RWPE2 (cell line): Measurements from ENCODE around the gene FAM53B.

Source experiments
- ATAC-seq: fragments of 200-7000 bp; cut with Tn5 transposase; 3 replicates; pipeline ENCODE4 v1.9.1; 2021; ENCODE audit warnings: low read depth
- DNase-seq: peaks from one replicate; pipeline ENCODE4 v3.0.0-alpha.2; 2020; ENCODE audit warnings: low spot score
- H3K27ac ChIP-seq: fragments of 450-650 bp; 2 replicates; pipeline ENCODE4 v1.5.1; 2017; ENCODE audit warnings: mild to moderate bottlenecking; ENCODE audit not compliant: poor library complexity, severe bottlenecking
- H3K27me3 ChIP-seq: fragments of 250-450 bp; sonication (Bioruptor Pico); 2 replicates; pipeline ENCODE4 v1.5.1; 2021; ENCODE audit warnings: mild to moderate bottlenecking, moderate library complexity; ENCODE audit not compliant: insufficient read depth, poor library complexity, severe bottlenecking
- H3K36me3 ChIP-seq: fragments of 250-450 bp; sonication (Bioruptor Pico); 2 replicates; pipeline ENCODE4 v1.5.1; 2020; ENCODE audit warnings: low read depth, mild to moderate bottlenecking, moderate library complexity
- H3K4me1 ChIP-seq: fragments of 250-450 bp; sonication (Bioruptor Pico); 2 replicates; pipeline ENCODE4 v1.5.1; 2021; ENCODE audit warnings: mild to moderate bottlenecking, moderate library complexity; ENCODE audit not compliant: insufficient read depth, poor library complexity, severe bottlenecking
- H3K4me3 ChIP-seq: fragments of 250-450 bp; sonication (Bioruptor Pico); 2 replicates; pipeline ENCODE4 v1.5.1; 2021; ENCODE audit warnings: mild to moderate bottlenecking, moderate library complexity; ENCODE audit not compliant: severe bottlenecking
- H3K9me3 ChIP-seq: fragments of 250-450 bp; sonication (Bioruptor Pico); 2 replicates; pipeline ENCODE4 v1.5.1; 2021; ENCODE audit warnings: mild to moderate bottlenecking, moderate library complexity; ENCODE audit not compliant: severe bottlenecking
- TF ChIP-seq, protein P1 (sequence below): fragments of 450-650 bp; IDR thresholded peaks from one replicate; pipeline ENCODE4 v1.5.1; 2017; ENCODE audit warnings: mild to moderate bottlenecking, moderate library complexity; ENCODE audit not compliant: poor library complexity, severe bottlenecking

Gene FAM53B

DNA sequence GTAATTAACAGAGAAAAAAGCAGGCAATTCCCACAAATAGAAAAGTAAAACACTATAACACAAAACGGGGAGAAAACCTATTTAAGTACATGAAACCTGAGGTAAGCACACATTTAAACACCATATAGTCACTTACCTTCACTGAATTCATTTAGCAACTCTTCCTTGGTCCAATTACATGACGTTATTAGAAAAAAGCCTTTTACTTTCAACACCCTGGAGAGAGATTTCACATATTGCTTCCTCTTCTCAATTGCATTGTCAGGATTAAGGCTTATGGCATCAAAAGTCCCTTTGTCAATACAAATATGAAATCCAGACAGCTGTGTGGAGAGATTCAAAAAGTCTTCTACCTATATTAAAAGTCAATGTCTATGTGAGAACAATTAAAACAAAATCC, 21.1 kb upstream of the FAM53B start:
- peaks cover 56% of the 10 kb centered on the region for H3K36me3 ChIP-seq

DNA sequence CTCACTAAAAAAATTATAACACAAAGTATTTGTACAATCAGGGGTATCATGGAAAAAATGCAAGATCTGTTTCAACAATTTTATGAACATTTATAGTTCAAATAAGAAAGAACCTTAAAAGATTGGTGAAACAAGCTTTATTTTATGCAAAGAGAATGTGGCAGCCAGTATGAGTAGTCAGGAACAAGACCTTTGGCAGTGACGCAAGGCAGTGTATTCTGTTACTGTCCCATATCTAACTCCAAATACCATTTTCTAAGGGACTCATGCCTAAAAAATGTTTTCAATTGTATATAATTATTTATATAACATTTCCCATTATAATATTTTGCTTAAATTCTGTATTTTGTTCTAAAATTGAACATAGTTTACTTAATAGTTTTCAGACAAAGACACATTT, 19.1 kb upstream of the FAM53B start:
- peaks cover 75% of the 10 kb centered on the region for H3K36me3 ChIP-seq
- ATAC-seq, result no peak

More for the DNA sequence above, 21.1 kb upstream of the FAM53B start:
- Histone ChIP-seq H3K4me3 (no peak overlapping the region), H3K27ac (no peak overlapping the region), H3K27me3 (no peaks in the 10 kb centered on the region), H3K9me3 (no peaks in the 10 kb centered on the region), H3K4me1 (no peaks in the 10 kb centered on the region)
- DNase-seq, result no peak
- no peak for ATAC-seq
- TF ChIP-seq, protein P1, sequence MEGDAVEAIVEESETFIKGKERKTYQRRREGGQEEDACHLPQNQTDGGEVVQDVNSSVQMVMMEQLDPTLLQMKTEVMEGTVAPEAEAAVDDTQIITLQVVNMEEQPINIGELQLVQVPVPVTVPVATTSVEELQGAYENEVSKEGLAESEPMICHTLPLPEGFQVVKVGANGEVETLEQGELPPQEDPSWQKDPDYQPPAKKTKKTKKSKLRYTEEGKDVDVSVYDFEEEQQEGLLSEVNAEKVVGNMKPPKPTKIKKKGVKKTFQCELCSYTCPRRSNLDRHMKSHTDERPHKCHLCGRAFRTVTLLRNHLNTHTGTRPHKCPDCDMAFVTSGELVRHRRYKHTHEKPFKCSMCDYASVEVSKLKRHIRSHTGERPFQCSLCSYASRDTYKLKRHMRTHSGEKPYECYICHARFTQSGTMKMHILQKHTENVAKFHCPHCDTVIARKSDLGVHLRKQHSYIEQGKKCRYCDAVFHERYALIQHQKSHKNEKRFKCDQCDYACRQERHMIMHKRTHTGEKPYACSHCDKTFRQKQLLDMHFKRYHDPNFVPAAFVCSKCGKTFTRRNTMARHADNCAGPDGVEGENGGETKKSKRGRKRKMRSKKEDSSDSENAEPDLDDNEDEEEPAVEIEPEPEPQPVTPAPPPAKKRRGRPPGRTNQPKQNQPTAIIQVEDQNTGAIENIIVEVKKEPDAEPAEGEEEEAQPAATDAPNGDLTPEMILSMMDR, result no peak

DNA sequence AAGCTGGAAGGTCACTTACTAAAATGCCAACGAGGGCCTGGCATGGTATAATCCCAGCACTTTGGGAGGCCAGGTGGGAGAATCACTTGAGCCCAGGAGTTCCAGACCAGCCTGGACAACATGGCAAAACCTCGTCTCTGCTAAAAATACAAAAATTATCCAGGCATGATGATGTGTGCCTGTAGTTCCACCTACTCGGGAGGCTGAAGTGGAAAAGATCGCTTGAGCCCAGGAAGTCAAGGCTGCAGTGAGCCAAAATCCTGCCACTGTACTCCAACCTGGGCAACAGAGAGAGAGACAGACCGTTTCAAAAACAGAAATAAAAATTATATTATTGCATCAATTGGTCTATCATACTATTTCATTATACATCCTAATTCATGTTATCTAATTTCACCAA, 18.1 kb upstream of the FAM53B start:
- TF ChIP-seq, protein P1, result no peak
- Histone ChIP-seq H3K9me3 (no peaks in the 10 kb centered on the region), H3K36me3 (peaks cover 85% of the 10 kb centered on the region), H3K27me3 (no peaks in the 10 kb centered on the region), H3K4me1 (no peaks in the 10 kb centered on the region), H3K4me3 (no peak overlapping the region), H3K27ac (no peak overlapping the region)
- ATAC-seq (no peak), DNase-seq (no peak)

More for the DNA sequence above, 19.1 kb upstream of the FAM53B start:
- TF ChIP-seq, protein P1, result no peak
- H3K27me3 ChIP-seq, result no peaks in the 10 kb centered on the region
- no peak overlapping the region for H3K27ac ChIP-seq
- H3K4me3 ChIP-seq, result no peak overlapping the region
- no peaks in the 10 kb centered on the region for H3K9me3 ChIP-seq
- H3K4me1 ChIP-seq, result no peaks in the 10 kb centered on the region
- DNase-seq, result no peak

DNA sequence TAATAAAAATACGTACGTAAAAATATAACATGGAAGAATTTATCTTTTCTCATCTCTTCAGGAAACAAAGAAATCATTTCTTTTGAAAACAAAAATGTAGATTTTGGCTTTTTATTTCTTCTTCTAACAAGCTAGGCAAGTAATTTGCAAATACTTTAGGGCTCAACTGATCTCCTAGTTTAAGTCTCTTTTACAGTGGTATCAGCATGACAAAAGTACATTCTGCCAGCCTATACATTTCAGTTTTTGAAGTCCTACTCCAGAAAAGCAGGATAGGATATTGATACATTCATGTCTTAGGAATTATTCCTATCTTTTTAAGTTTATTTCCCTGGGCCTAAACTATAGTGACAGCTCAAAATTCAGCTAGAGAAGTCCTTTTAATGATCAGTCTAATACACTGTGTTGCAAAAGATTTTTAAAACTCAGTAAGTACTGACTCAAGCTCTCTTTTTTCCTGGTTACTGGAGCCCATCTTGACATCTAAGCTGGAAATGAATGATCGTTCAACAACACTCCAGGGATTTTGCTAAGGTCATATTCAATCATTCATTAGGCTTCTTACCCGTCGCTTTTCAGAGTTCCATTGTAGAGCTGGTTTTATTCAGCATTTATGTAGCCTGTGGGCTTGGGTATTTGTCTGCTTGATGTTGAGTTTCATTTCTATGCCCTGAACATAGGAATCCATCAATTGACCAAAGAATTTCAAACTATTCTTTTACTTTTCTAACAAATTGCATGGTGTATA, 12.2 kb upstream of the FAM53B start:
- TF ChIP-seq, protein P1, result no peak
- H3K36me3 ChIP-seq, result peaks cover 71% of the 10 kb centered on the region
- no peak overlapping the region for H3K27ac ChIP-seq
- H3K9me3 ChIP-seq, result no peaks in the 10 kb centered on the region
- H3K4me3 ChIP-seq, result no peak overlapping the region
- H3K4me1 ChIP-seq, result no peaks in the 10 kb centered on the region
- ATAC-seq (no peak), DNase-seq (no peak)
- H3K27me3 ChIP-seq, result no peaks in the 10 kb centered on the region

DNA sequence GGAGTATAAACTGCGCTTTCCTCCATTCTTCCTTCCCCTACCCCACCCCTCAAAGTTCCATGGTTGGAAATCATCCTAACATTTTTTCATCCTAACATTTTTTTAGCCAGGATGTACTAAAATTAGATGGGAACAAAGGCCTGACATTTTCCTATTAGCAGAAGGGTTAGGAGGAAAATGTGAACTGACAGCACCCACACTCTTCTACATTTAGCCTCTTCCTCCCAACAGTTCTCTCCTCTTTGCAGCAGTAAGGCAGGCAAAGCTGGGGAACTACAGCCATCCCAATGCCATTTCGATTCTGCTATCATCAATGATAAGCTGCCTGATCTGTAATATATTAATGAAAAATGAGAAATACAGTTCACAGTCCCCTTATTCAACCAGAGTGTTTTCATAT, 11.4 kb upstream of the FAM53B start:
- H3K27me3 ChIP-seq, result no peaks in the 10 kb centered on the region
- TF ChIP-seq, protein P1, result no peak
- H3K36me3 ChIP-seq, result peaks cover 63% of the 10 kb centered on the region
- H3K4me3 ChIP-seq, result no peak overlapping the region
- no peak for DNase-seq
- H3K9me3 ChIP-seq, result no peaks in the 10 kb centered on the region
- H3K27ac ChIP-seq, result no peak overlapping the region
- no peak for ATAC-seq
- H3K4me1 ChIP-seq, result no peaks in the 10 kb centered on the region
